PFSK-1 (cell line): ENCODE results near the gene INPP4B.

ENCODE experiments used
- FOXP2 ChIP-seq: optimal IDR thresholded peaks from 2 replicates; pipeline ENCODE3; 2011; ENCODE audit warnings: borderline replicate concordance, control low read depth, inconsistent platforms; ENCODE audit not compliant: insufficient read depth; ENCODE audit errors: extremely low read length, extremely low read depth
- POLR2AphosphoS5 ChIP-seq: IDR thresholded peaks from 2 replicates; pipeline ENCODE4 v1.6.1; 2012; ENCODE audit warnings: low read depth, mild to moderate bottlenecking, control low read depth, low read length, moderate library complexity
- REST ChIP-seq, 2 experiments: IDR thresholded peaks; 2 replicates each; pipeline versions ENCODE4 v1.6.1 to v1.8.0; 2011 to 2012; ENCODE audit warnings: low read depth in 2 of 2, low read length in 2 of 2, control low read depth in 1 of 2, inconsistent platforms in 1 of 2, mild to moderate bottlenecking in 1 of 2, moderate library complexity in 1 of 2; ENCODE audit not compliant: insufficient read depth in 1 of 2
- SIN3A ChIP-seq: IDR thresholded peaks from 2 replicates; pipeline ENCODE4 v1.6.1; 2012; ENCODE audit warnings: mild to moderate bottlenecking, low read length, moderate library complexity, borderline replicate concordance; ENCODE audit not compliant: insufficient read depth
- TAF1 ChIP-seq: IDR thresholded peaks from 2 replicates; pipeline ENCODE4 v1.6.1; 2012; ENCODE audit warnings: low read length, control low read depth, borderline replicate concordance; ENCODE audit not compliant: insufficient read depth

Gene INPP4B

GRCh38 chr4:142065086-142065647 lies 780.9 kb downstream of the INPP4B start:
- no peak for TF ChIP-seq SIN3A
- no peak for TF ChIP-seq FOXP2
- TF ChIP-seq TAF1 = no peak
- TF ChIP-seq REST (IDR thresholded peaks at IDR 0.05; ENCODE audit: insufficient read depth in 1 of 2, low read depth in 2 of 2, low read length in 2 of 2) = no peak
- TF ChIP-seq POLR2AphosphoS5 = no peak

- no peak for TF ChIP-seq POLR2AphosphoS5
- TF ChIP-seq SIN3A = no peak
- no peak for TF ChIP-seq FOXP2
- TF ChIP-seq TAF1 = no peak
Observed at GRCh38 chr4:142064181-142064580, 781.9 kb downstream of the INPP4B start.

- TF ChIP-seq TAF1 = no peak
- no peak for TF ChIP-seq FOXP2
- TF ChIP-seq POLR2AphosphoS5 = no peak
- no peak for TF ChIP-seq REST (IDR thresholded peaks at IDR 0.05; ENCODE audit: insufficient read depth in 1 of 2, low read depth in 2 of 2, low read length in 2 of 2)
- TF ChIP-seq SIN3A = no peak
Observed at GRCh38 chr4:142045996-142046395, 800.1 kb downstream of the INPP4B start.

- TF ChIP-seq POLR2AphosphoS5 (no peak), FOXP2 (no peak), TAF1 (no peak), REST (IDR thresholded peaks at IDR 0.05; ENCODE audit: insufficient read depth in 1 of 2, low read depth in 2 of 2, low read length in 2 of 2) (no peak), SIN3A (no peak)
Observed at GRCh38 chr4:142044271-142044670, 801.8 kb downstream of the INPP4B start.

GRCh38 chr4:142043509-142043908 lies 802.6 kb downstream of the INPP4B start:
- TF ChIP-seq POLR2AphosphoS5 = no peak
- TF ChIP-seq FOXP2 = no peak
- no peak for TF ChIP-seq REST (IDR thresholded peaks at IDR 0.05; ENCODE audit: insufficient read depth in 1 of 2, low read depth in 2 of 2, low read length in 2 of 2)
- no peak for TF ChIP-seq SIN3A
